DND-41 (cell line): ENCODE results near the gene HBG1.

Source experiments
- CTCF ChIP-seq: IDR thresholded peaks from 2 replicates; pipeline ENCODE4 v1.5.1; 2012; ENCODE audit warnings: borderline replicate concordance, low read length, moderate library complexity, mild to moderate bottlenecking; ENCODE audit not compliant: poor library complexity, severe bottlenecking; ENCODE audit errors: extremely low read depth
- EZH2 ChIP-seq: IDR thresholded peaks from 3 replicates; pipeline ENCODE4 v1.6.1; 2012; ENCODE audit warnings: borderline replicate concordance, low read depth, mild to moderate bottlenecking, moderate library complexity, low read length, inconsistent platforms; ENCODE audit not compliant: severe bottlenecking

- TF ChIP-seq CTCF = no peak
- no peak for TF ChIP-seq EZH2
Observed at GRCh38 chr11:5280582-5281102, 31.0 kb upstream of the HBG1 start.
